IPS-20b (cell line): ENCODE results near the gene UBE2D4.
"Not testable (repeated sequence)": the region's sequence is repeated elsewhere in the genome, so short reads cannot be mapped to it uniquely, and the experiment has no call there.

ENCODE experiments used
- H3K27ac ChIP-seq: one replicate; pipeline ENCODE4 v1.5.1; 2013; ENCODE audit warnings: low read length
- H3K27me3 ChIP-seq: 2 replicates; pipeline ENCODE4 v1.6.1; 2013; ENCODE audit warnings: mild to moderate bottlenecking, low read length, inconsistent platforms; ENCODE audit not compliant: insufficient read depth
- H3K36me3 ChIP-seq: 2 replicates; pipeline ENCODE4 v1.6.1; 2013; ENCODE audit warnings: low read depth, mild to moderate bottlenecking, inconsistent platforms, low read length, moderate library complexity; ENCODE audit not compliant: insufficient read depth
- H3K4me1 ChIP-seq: 2 replicates; pipeline ENCODE4 v1.6.1; 2013; ENCODE audit warnings: mild to moderate bottlenecking, control low read depth, inconsistent platforms, low read length, moderate library complexity; ENCODE audit not compliant: insufficient read depth
- H3K4me3 ChIP-seq: 2 replicates; pipeline ENCODE4 v1.5.1; 2013; ENCODE audit warnings: mild to moderate bottlenecking, low read length, inconsistent platforms
- H3K9ac ChIP-seq: 2 replicates; pipeline ENCODE4 v1.6.1; 2013; ENCODE audit warnings: low read depth, mild to moderate bottlenecking, inconsistent platforms, low read length, moderate library complexity
- H3K9me3 ChIP-seq: 2 replicates; pipeline ENCODE4 v1.6.1; 2013; ENCODE audit warnings: mild to moderate bottlenecking, low read depth, low read length, inconsistent platforms; ENCODE audit not compliant: insufficient read depth

The UBE2D4 gene

DNA sequence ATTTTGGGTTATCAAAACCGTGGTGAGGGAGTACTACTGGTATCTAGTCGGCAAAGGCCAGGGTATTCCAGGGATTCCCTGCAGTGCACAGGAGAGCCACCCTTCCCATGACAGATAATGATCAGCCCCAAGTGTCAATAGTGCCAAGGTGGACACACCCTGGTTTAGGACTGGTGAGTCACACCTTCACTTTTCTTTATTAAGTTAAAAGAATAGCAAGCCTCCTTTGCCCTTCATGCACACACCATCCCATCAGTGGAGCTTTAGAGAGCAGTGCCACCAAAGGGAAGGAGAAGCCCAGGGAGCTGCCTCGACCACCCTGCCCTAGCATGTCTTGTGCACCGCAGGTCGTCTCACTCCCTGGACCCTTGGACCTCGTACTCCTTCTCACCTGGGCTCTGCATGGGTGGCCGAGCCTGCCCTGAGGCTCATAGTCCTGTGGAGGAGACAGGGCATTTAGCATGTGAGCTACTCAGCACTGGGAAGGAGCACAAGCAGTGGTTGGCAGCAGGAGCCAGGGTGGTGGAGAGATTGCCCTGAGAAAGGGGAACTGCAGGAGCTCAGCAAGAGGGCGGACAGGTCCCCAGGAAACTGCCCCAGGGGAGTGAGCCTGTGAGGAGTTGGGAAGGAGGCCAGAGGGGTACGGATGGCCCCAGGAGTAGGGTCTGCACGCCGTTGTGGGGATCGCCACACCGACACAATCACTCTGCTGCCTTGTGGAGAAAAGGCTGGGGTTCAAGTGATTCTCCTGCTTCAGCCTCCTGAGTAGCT is 17.4 kb downstream of the UBE2D4 start:
- Histone ChIP-seq H3K4me3 (no peak overlapping the region), H3K27me3 (no peaks in the 10 kb centered on the region), H3K4me1 (no peaks in the 10 kb centered on the region), H3K36me3 (no peaks in the 10 kb centered on the region), H3K9me3 (no peaks in the 10 kb centered on the region), H3K27ac (no peak overlapping the region), H3K9ac (no peak overlapping the region)

DNA sequence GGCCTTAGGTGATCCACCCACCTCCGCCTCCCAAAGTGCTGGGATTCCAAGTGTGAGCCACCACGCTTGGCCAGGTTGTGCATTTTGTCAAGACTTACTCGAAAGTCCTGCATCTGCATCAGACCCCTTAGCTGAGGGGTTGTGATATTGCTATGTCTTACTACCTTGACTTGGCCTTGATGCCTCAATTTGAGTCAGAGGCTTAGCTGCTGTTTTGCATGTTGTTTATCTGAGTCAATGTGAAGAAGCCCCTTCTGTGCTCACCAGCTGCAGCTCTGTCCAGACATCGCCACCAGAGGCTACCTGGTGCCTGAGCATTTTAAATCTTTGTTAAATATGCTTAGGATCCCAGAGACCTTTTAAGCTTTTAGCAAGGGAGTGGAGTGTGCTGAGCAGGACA is 18.1 kb downstream of the UBE2D4 start:
- no peaks in the 10 kb centered on the region for H3K9me3 ChIP-seq
- H3K9ac ChIP-seq = no peak overlapping the region
- no peaks in the 10 kb centered on the region for H3K27me3 ChIP-seq
- no peaks in the 10 kb centered on the region for H3K36me3 ChIP-seq
- no peak overlapping the region for H3K27ac ChIP-seq
- no peak overlapping the region for H3K4me3 ChIP-seq
- H3K4me1 ChIP-seq = no peaks in the 10 kb centered on the region

DNA sequence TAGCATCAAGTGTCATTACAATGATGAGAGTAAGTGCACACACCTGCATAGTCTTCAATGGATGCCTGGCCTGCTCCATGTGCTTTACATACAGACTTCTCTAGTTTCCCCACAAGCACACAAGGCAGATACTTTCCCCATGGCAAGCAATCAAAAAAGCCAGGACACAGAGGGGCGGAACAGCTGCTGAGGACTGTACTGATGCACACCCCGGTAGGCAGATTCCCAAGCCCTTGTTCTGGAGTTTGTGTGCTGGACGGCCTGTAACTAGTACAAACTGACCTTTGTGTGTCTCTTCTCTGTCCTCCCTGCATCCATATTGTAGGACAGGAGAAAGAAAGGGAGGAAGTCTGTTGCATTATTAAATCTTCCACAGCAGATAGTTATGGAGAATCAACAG is 25.8 kb downstream of the UBE2D4 start:
- Histone ChIP-seq H3K4me3 (no peak overlapping the region), H3K27ac (no peak overlapping the region), H3K36me3 (0 out of 2 replicates have a peak, but pooled peaks cover 3% of the 10 kb centered on the region), H3K9ac (no peak overlapping the region), H3K27me3 (no peaks in the 10 kb centered on the region), H3K4me1 (no peaks in the 10 kb centered on the region), H3K9me3 (no peaks in the 10 kb centered on the region)

DNA sequence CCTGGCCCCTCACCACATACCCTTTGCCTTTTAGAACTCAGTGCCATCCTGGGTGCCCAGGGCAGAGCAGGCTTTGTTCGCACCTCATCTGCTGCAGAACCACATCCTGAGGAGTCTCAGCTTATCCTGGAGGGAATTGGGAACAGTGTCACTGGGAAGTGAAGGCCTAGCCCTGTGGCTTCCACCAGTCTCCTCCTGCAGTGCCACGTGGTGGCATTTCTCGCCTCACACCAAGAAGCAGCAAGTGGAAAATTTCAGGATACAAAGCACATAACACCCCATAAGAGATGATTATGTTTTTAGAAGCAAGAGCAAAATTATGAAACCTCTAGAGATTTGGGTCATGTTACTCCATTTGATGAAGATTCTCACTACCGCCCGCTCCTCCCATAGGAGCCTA is 26.8 kb downstream of the UBE2D4 start:
- no peak overlapping the region for H3K9ac ChIP-seq
- H3K4me3 ChIP-seq = no peak overlapping the region
- no peaks in the 10 kb centered on the region for H3K27me3 ChIP-seq
- no peaks in the 10 kb centered on the region for H3K4me1 ChIP-seq
- no peak overlapping the region for H3K27ac ChIP-seq
- no peaks in the 10 kb centered on the region for H3K9me3 ChIP-seq
- 0 out of 2 replicates have a peak, but pooled peaks cover 3% of the 10 kb centered on the region for H3K36me3 ChIP-seq

DNA sequence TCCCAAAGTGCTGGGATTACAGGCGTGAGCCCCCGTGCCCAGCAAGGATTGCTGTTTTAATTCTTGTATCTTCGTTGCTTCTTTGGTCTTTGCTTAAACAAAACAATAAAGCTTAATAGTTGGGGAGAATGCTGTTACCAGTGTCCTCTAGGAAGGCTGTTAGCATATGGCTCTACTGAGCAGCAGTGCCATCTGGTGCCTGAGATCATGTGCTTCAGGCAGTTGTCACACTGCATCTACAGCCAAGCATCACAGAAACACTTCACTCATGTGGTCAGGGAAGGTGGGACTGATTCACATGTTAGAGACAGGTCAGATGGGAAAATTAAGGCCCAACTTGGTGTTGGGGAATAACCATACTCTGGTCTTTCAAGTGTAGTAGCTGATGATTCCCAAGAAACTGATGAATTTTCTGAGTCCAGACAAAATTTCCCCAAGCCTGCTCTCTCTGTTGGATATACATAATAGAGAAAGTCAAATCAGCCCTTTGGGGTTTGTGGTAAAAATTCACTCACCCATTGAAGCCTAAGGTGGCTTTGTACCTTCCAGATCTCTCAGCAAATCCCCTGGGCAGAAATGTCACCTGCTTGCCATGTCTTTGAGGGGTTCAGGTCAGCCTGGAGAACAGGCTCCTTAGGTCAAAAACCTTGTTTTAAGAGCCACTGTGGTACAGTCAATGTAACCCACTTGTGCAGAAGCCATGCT is 28.4 kb downstream of the UBE2D4 start:
- Histone ChIP-seq H3K36me3 (0 out of 2 replicates have a peak, but pooled peaks cover 3% of the 10 kb centered on the region), H3K9ac (no peak overlapping the region), H3K9me3 (no peaks in the 10 kb centered on the region), H3K4me3 (no peak overlapping the region), H3K4me1 (no peaks in the 10 kb centered on the region), H3K27me3 (no peaks in the 10 kb centered on the region), H3K27ac (no peak overlapping the region)

DNA sequence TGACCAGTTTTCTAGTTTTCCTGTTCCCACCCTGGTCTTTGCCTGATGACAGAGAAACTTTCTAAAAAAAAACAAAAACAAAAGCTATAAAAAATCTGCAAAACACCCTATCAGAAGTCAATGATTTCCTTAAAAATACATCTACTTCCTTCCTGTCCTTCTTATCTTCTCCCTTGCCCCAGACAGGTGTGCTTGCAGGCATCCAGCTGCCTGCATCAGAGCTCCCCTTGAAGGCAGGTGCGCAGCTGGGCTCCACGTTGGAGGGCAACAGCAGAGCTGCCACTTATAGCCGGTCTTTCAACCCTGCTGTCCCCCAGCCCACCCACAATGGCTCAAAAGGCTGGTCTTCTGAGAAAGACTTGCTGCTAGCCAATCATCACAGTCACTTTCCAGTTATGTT is 29.8 kb downstream of the UBE2D4 start:
- Histone ChIP-seq H3K9me3 (no peaks in the 10 kb centered on the region), H3K4me3 (no peak overlapping the region), H3K27me3 (no peaks in the 10 kb centered on the region), H3K9ac (no peak overlapping the region), H3K36me3 (0 out of 2 replicates have a peak, but pooled peaks cover 3% of the 10 kb centered on the region), H3K4me1 (no peaks in the 10 kb centered on the region), H3K27ac (no peak overlapping the region)

DNA sequence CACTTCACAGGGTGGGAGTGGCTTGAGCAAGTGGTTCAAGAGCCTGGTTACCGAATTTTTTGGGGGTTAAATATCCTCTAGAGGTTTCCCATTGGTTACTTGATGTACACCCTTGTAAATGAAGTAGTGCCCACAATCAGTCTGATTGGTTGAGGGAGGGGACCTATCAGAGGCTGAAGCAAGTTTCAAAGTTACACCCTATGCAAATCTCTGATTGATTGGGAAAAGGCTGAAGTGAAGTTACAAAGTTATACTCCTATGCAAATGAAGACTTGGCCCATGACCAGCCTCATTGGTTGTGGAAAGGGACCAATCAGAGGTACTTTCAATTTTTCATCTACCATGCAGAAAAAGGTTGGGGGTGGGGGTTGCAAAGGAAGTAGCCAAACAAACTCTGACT is 34.7 kb downstream of the UBE2D4 start:
- no peaks in the 10 kb centered on the region for H3K4me1 ChIP-seq
- H3K9ac ChIP-seq = no peak overlapping the region
- no peaks in the 10 kb centered on the region for H3K36me3 ChIP-seq
- H3K27me3 ChIP-seq = no peaks in the 10 kb centered on the region
- H3K27ac ChIP-seq = no peak overlapping the region
- no peaks in the 10 kb centered on the region for H3K9me3 ChIP-seq
- H3K4me3 ChIP-seq = no peak overlapping the region

DNA sequence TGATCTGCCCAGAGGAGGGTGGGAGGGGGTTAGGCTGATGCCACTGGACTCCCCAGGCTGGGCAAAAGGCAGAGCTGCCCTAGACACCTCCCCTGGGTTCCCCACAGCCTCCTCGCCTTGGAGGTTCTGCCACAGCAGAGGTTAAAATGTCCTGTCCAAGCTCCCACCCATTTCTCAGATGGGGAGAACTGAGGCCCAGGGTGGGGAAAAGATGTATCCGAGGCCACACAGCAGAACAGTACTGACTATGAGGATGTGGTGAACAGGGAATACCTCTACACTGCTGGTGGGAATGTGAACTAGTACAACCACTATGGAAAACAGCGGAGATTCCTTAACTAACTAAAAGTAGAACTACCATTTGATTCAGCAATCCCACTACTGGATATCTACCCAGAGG is 40.2 kb downstream of the UBE2D4 start:
- not testable (repeated sequence) for H3K4me1 ChIP-seq, H3K4me3 ChIP-seq, H3K9ac ChIP-seq, H3K27me3 ChIP-seq, H3K9me3 ChIP-seq, H3K36me3 ChIP-seq, H3K27ac ChIP-seq

DNA sequence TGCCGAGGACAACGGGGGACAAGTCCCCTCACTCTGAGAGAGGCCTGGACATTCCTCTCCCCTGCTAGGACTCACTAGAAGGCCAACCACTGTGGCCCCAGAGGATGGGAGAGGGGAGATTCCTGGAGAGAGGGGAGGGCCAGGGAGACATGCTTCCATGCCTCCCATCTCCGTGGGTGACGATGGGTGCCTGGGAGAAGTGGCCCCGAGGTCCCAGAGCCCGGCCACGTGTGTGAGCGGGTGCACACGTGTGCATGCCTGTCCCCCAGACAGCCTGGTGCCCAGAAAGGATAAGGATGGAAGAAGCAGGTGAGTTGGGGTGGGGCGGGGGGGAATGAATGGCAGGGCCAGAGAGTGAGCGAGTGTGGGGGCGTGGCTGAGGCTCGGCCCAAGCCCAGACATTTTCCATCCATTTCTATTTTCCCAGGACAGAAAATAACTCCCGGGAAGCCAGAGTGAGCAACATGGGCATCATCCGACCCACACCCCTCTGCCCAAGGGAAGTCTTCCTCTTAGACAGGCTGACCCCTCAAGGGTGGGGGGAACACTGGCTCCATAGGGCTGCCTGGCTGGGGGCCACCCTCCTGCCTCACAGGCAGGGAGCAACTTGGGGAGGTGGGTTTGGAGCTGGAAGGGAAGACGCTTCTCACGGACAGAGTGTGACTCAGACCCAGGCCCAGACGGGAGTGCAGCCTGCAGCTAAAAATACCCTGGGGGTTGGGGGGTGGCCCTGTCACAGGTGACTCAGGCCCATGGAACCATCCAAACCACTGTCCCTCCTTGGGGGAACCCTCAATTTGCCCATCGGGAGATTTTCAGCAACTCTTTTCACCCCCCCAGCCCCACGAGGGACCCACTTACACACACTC is 42.2 kb downstream of the UBE2D4 start:
- H3K4me1 ChIP-seq, H3K9me3 ChIP-seq, H3K9ac ChIP-seq, H3K27me3 ChIP-seq, H3K36me3 ChIP-seq, H3K27ac ChIP-seq, H3K4me3 ChIP-seq: not testable (repeated sequence)

DNA sequence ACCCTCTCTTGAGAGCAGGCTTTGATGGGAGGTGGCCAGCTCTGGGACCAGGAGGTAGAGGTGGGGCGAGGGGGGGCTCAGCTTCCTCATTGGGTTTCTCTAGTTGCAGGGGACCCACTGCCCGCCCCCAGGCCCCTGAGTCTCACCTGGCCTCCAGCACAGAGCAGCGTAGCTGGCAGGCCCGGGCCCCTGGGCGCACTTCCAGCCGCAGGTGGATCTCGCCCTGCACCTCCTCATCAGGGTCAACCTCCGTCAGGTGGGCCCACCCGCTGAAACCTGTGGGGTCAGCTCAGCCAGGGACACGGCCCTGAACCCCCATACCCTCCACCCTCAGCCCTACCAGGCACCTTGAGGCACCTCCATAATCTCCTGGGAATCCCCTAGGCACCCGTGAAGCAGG is 43.4 kb downstream of the UBE2D4 start:
- not testable (repeated sequence) for H3K27ac ChIP-seq, H3K27me3 ChIP-seq, H3K9me3 ChIP-seq, H3K4me1 ChIP-seq, H3K4me3 ChIP-seq, H3K9ac ChIP-seq, H3K36me3 ChIP-seq

DNA sequence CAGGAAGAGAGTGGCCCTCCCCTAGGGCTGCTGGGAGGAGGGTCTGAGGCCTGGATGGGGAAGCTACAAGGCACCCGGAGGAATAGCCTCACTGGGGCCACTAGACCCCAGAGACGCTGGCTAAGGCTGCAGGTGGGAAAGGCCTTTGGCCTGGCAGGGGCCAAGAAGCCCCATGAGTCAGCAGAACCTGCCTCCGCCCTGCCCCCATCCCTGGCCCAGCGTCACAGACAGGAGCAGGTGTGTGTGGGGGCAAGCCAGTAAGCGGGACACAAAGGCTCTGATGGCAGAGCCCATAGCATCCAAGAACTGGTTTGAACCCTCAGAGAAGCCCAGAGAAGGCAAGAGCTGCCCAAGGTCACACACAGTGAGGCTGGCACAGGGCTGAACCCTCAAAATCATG is 44.5 kb downstream of the UBE2D4 start:
- not testable (repeated sequence) for H3K4me1 ChIP-seq, H3K27me3 ChIP-seq, H3K4me3 ChIP-seq, H3K36me3 ChIP-seq, H3K9me3 ChIP-seq, H3K9ac ChIP-seq, H3K27ac ChIP-seq
